Measurements from ENCODE around the gene UBAC2.

DNA sequence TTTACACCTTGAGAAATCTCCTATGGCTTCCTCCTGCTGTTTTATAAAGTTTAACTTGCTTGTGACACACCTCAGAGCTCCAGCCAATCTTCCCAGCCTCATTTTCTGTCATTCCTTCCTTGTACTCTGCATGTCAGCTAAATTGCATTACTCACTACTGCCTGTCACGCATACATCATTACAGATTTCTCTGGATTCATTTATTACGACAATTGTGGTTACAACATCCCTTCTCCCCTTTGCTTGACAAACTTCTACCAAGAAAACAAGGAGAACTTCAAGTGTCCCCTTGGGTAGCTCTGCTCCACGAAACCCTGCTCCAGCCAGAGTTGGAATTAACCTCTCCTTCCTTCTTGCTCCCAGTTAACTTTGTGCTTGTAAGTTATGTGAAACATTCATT lies 79.5 kb downstream of the UBAC2 start:
- TF ChIP-seq, protein P1, sequence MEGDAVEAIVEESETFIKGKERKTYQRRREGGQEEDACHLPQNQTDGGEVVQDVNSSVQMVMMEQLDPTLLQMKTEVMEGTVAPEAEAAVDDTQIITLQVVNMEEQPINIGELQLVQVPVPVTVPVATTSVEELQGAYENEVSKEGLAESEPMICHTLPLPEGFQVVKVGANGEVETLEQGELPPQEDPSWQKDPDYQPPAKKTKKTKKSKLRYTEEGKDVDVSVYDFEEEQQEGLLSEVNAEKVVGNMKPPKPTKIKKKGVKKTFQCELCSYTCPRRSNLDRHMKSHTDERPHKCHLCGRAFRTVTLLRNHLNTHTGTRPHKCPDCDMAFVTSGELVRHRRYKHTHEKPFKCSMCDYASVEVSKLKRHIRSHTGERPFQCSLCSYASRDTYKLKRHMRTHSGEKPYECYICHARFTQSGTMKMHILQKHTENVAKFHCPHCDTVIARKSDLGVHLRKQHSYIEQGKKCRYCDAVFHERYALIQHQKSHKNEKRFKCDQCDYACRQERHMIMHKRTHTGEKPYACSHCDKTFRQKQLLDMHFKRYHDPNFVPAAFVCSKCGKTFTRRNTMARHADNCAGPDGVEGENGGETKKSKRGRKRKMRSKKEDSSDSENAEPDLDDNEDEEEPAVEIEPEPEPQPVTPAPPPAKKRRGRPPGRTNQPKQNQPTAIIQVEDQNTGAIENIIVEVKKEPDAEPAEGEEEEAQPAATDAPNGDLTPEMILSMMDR (conservative IDR thresholded peaks at IDR 0.05) = no peak
- TF ChIP-seq EZH2 (IDR thresholded peaks at IDR 0.05; ENCODE audit: low read depth) = no peak

Measured in PC-9 (cell line).